DMS79 treated with DMSO at 0.1 percent for 48 hours (cell line): ENCODE measurements around the gene HMMR.
A peak's percentile ranks its signal among the peaks of the same experiment; 100 is the strongest.
"Not testable (repeated sequence)": the region's sequence is repeated elsewhere in the genome, so short reads cannot be mapped to it uniquely, and the experiment has no call there.

Source experiments
- DNase-seq: peaks from one replicate; lab custom pipeline; 2025; lab: John Stamatoyannopoulos, UW

Gene HMMR

DNA sequence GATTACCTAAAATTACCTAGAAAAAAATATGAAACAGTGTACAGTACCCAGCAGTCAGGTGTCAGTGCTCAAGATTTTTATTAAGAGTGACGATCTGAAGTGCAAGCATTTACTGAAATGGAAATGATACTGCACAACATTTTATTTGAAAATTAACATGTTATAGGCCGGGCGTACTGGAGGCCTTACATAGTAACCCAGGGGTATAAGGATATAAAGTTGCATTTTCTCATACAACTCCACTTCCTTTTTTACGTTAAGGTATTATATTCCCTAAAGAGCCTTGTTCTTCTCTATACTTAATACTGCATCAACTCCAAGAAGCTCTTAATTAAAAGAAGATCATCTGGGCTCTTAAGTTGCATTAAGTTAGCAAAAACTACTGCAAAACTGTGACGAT lies 48.3 kb downstream of the HMMR start:
- DNase-seq: no peak

DNA sequence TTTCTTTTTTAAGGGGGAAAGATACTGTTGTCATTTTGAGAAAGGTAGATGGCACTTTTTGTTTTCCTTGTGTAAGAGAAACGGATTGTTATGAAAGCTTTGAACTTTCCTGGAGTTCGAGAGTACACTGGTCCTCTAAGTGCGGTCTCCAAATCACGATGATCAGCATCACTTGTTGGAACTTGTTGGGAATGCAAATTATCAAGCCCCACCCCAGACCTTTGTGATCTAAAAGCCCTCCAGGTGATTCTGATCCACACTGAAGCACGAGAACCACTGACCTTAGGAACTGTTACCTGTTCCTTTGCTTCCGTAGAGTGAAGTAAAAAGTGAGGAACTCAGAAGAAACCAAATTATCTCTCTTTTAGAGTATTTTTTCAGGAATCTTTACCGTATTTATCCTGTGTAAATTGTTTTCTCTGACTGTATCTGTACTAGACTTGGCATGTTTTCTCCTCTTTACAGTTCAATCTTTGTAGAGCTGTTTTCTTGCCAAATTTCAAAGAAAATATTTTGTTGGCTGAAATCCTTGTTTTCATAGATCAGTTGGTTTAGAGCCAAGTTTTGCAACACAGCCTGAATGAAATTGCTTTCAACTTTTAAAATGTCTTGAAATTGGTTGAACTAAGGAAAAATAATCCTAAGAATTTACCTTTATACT lies 49.0 kb downstream of the HMMR start:
- peak; percentile 28 for DNase-seq

DNA sequence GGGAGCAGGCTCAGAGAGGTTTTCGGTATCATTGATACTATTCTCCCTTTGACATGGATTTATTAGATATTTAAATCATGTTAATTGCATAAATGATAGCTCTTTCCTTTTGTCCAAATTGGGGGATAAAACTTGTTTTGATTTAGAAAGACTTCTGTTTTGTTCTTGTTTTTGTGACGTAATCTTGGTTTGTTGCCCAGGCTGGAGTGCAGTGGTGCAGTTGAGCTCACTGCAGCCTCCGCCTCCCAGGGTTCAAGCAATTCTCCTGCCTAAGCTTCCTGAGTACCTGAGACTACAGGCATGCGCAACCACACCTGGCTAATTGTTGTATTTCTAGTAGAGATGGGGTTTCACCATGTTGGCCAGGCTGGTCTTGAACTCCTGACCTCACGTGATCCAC lies 52.1 kb downstream of the HMMR start:
- DNase-seq: no peak

DNA sequence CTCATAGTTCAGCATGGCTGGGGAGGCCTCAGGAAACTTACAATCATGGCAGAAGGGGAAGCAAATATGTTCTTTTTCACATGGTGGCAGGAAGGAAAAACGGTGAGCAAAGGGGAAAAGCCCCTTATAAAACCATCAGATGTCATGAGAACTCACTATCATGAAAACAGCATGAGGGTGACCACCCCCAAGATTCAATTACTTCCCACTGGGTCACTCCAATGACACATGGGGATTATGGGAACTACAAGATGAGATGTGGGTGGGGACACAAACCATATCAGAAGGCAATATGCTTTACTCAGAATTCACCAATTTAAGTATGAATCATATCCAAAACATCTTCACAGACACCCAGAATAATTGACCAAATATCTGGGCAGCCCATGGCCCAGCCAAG lies 64.7 kb downstream of the HMMR start:
- no peak for DNase-seq

DNA sequence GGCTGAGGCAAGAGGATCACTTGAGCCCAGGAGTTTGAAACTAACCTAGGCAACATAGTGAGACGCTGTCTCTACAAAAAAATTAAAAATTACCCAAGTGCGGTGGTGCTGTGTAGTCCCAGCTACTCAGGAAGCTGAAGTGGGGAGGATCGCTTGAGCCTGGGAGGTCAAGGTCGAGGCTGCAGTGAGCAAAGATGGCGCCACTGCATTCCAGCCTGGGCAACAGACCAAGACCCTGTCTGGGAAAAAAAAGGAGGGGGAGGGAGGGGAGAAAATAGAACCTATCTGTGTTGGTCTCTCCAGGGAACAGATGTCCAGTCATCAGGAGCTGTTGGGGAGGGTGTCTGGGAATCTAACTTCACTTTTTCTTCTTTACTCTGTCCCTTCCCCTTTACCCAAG lies 69.3 kb downstream of the HMMR start:
- DNase-seq: no peak

DNA sequence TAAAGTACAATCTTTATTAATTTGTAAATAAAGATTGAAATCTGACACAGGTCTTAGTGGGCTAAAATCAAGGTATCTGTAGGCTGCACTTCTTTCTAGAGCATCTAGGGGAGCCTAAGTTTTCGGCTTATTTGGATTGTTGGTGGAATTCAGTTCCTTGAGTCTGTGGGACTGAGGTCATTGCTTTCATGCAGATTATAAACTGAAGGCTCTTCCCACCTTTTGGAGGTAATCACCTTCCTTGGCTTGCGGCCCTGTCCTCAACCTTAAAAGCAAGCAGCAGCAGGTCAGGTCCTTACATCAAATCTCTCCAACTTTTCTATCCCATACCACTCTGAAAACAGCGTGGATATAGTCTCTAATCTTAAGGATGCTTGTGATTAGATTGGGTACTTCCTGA lies 70.8 kb downstream of the HMMR start:
- no peak for DNase-seq

DNA sequence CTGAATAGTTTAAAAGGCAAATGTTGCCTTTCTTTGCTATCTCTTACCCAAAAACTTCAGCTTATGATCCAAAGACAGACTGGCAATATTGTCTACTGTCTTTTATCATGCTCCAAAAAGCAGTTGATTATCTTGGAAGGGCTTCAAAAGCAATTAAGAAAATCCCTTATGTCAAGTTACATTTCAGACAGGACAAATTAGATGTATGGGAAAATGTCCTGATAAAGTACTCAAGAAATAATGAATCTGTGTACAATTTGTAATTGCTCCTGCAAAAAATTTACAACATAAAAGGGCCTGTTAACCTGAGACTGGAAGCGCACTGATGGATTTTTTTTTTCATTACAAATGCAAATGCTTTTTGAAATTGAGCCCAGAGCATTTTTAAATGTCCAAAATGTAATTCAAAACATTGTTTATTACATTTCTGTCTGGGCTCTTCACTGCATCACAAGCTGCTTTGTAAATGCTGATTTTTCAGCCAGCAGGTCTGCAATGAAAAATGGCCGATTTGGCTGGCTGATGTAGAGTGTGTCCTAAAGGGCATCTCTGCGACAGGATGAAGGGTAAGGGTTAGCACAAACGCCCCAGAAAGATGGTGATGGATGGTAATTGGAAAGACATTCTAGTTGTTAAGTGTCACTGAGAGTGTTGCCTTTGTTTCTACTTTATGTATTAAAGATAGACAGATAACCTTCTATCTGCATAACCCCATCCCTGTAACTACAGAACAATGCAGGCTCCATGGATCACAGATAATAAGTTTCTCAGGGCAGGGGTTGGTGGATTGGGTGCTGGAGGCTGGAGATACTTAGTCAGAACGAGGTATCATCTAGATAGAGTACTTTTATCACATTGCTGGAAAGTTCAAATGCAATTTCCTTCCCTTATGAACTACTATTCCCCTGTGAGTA lies 72.0 kb downstream of the HMMR start:
- DNase-seq: no peak

DNA sequence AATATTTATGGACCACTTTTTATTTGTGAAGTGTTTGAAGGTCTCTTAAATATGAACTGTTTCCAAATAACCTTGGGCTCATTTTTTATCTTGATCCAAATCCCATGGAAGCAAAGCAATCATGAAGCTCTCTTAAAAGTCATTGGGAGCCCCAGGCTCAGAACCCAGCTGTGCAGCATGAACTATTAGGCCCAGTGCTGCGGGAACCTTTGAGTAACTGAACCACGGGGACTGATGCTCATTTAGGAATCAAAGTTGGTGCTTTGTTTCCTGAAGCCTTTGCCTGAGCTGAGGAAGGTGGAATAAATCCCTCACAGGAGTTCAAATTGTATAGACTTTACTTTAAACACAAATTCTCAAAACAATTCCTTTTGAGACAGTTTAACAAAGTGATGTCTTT lies 72.8 kb downstream of the HMMR start:
- DNase-seq: no peak

DNA sequence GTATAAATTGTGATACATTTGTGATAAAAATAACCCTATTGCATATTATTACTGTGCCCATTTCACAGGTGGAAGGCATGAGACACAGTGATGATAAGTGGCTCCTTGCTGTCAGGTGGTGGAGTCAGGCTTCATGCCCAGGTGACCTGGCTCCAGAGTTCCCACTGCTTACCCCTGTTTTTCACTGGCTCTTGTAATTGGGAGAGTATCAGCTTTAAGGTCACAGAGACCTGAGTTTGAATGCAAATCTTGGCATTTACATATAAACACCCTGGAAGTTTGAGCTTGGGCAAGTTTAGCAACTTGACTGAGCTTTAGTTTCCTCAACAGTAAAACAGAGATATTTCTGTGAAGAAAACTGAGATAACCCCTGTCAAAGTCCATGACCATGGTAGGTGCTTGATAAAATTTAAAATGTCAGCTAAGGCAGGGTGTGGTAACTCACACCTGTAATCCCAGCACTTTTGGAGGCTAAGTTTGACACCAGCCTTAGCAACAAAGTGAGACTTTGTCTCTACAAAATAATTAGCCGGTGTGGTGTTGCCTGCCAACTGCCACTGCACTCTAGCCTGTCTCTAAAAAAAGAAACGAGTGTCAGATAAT lies 74.2 kb downstream of the HMMR start:
- no peak for DNase-seq

DNA sequence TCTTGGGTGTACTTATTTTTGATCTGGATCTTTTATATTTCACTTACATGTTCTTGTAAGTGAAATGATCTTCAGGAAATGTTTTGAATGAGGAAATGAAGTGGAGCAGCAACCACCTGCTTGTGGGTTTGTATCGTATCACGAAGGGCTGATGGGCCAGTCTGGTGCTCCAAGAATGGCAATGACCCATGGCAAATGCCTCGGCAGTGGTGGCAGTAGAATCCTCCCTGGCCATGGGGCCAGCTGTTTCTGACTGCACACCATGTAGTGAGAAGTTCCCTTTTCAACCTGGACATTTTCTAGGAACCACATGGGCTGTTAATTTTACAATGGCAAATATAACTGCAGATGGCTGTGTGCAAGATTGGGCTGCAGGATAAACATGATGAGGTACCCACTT lies 74.9 kb downstream of the HMMR start:
- no peak for DNase-seq

DNA sequence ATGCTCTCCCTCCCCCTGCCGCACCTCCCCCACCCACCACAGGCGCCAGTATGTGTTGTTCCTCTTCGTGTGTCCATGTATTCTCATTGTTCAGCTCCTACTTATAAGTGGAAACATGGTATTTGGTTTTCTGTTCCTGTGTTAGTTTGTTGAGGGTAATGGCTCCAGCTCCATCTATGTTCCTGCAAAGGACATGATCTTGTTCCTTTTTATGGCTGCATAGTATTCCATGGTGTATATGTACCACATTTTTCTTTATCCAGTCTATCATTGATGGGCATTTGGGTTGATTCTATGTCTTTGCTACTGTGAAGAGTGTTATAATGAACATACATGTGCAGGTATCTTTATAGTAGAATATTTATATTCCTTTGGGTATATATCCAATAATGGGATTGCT lies 76.0 kb downstream of the HMMR start:
- DNase-seq: not testable (repeated sequence)

DNA sequence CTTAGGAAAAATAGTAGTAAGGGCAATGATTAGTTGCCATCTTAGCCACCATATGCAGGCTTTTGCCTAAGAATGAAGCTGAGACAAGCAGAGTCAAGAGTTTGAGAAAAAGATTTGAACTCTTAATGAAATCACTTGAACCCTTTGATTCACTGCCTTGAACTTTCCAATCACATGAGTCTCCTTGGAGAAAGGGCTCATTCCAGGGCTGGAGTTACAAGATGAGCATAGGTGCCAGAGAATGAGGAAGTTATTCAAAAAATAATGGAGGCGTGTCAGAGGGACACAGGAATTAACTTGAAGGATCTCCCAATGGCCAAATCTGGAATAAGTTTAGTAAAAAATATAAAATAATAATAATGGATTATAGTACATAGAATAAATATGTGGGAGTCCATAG lies 80.3 kb downstream of the HMMR start:
- no peak for DNase-seq
